Activated CD8-positive, alpha-beta memory T cell treated with anti-CD3 and anti-CD28 coated beads, Interleukin-2, amount 50 U/mL, for 1 hour (primary cell): Measurements from ENCODE around the gene NAGA.
"Not testable (repeated sequence)": the region's sequence is repeated elsewhere in the genome, so short reads cannot be mapped to it uniquely, and the experiment has no call there.

Source experiments
- DNase-seq: peaks from one replicate; pipeline ENCODE4 v3.0.0-alpha.2; 2020; ENCODE audit errors: extremely low read depth

Gene NAGA

GRCh38 chr22:42070517-42071422 lies at the start of gene NAGA:
Gene NAGA (minus strand): TSS chr22:42070812. CDS start chr22:42070297, 515 bp downstream.
- DNase-seq: peak; percentile 58

GRCh38 chr22:42116848-42117424 lies 46.3 kb upstream of the NAGA start:
- no peak for DNase-seq

DNA sequence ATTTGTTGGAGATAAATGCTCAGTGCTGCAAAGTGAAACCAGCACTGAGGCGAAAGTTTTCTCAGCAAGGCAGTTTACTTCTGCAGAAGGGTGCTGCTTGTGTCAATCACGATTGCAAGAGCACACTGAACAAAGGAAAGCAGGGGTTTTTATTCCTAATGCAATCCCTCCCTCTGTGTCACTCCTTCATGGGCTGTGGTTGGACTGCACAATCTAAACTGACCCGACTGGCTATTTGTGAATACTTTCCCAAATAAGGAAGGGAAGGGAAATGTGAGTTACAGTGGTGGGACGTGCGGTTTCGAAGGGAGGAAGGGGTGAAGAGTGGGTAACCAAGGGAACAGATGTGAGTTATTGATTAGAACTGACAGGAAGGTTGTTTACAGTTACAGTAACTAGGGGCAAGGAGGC lies 44.8 kb upstream of the NAGA start:
- not testable (repeated sequence) for DNase-seq

- DNase-seq: no peak
These were observed 44.1 kb upstream of the NAGA start for GRCh38 chr22:42114721-42115120.

- DNase-seq: not testable (repeated sequence)
These were observed 42.2 kb upstream of the NAGA start for GRCh38 chr22:42112793-42113192.

DNA sequence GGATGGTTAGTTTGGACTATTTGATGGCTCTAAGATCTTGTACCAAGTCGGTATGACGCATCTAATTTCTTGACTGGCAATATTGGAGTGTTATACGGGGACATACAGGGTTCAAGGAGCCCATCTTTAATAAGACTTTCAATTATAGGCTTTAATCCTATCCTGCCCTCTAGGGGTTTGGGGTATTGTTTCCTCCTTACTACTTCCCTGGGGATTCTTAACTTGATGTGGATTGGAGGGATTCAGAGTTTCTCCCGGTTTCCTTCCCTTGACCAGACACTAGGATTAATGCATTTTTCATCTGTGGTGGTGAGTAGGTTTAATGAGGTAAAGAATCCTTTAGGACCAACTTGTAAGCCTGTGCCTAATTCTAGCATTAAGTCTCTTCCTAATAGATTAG lies 41.2 kb upstream of the NAGA start:
- DNase-seq: no peak

GRCh38 chr22:42108848-42109247 lies 38.2 kb upstream of the NAGA start:
- no peak for DNase-seq

DNA sequence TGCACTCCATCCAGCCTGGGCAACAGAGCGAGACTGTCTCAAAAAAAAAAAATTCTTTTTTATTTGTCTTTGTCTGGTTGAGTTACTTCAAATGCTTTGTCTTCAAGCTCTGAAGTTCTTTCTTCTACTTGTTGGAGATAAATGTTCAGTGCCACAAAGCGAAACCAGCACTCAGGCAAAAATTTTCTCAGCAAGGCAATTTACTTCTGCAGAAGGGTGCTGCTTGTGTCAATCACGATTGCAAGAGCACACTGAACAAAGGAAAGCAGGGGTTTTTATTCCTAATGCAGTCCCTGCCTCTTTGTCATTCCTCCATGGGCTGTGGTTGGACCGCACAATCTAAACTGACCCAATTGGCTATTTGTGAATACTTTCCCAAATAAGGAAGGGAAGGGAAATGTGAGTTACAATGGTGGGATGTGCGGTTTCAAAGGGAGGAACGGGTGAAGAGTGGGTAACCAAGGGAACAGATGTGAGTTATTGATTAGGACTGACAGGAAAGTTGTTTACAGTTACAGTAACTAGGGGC lies 33.8 kb upstream of the NAGA start:
- DNase-seq: not testable (repeated sequence)

- DNase-seq: no peak
These were observed 30.6 kb upstream of the NAGA start for GRCh38 chr22:42101199-42101598.

- DNase-seq: no peak
These were observed 20.8 kb upstream of the NAGA start for GRCh38 chr22:42091455-42091782.

- DNase-seq: peak; percentile 98
These were observed 20.2 kb upstream of the NAGA start, which contains the start of gene NDUFA6 for GRCh38 chr22:42090596-42091454. Gene NDUFA6 (minus strand): TSS chr22:42090772. CDS start chr22:42090744, 28 bp downstream.

DNA sequence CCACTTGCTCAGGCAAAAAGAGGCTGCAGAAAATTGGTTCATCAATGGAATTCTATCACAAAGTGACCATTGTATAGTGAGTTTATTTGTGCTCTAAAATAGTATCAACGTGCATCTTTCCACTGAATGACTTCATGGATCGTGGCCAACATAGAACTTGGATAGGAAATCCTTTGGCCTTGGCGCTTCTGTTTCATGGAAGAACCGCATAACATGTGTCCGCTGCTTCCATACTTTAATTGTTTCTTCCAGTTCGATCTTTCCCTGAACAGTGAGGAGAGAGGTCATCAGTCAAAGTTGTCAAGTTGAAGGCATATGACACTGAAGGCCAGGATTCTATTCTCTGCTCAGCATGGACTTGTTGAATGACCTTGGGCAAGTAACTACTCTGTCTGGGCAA lies 15.4 kb upstream of the NAGA start:
- no peak for DNase-seq

DNA sequence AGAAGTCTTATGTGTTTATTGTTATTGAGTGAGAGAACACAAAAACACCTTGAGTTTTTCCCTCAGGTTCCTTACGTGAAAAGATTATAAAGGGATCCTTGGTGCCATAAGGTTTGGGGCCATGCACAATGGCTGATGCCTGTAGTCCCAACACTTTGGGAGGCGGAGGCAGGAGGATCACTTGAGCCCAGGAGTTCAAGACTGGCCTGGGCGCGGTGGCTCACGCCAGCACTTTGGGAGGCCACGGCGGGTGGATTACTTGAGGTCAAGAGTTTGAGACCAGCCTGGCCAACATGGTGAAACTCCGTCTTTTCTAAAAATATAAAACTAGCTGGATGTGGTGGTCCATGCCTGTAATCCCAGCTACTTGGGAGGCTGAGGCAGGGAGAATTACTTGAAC lies 14.3 kb upstream of the NAGA start:
- DNase-seq: no peak

DNA sequence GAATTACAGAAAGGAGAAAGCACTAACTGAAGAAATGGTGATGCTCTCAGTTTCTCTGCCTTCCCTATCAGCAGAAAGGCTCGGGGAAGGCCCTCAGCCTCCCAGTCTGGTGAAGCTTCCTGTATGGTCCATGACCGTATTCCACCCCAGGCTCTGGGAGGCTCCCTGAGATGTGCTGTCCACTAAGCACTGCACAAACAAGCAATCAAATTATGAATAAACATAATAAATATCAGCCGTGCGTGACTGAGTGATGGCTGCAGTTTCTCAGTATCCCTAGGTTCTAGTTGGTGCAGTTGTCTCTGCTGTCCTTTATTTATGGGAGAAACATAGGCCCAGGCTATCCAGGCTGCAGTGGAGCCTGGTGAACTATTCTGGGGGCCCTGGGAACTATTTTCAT lies 12.5 kb upstream of the NAGA start:
- DNase-seq: no peak

DNA sequence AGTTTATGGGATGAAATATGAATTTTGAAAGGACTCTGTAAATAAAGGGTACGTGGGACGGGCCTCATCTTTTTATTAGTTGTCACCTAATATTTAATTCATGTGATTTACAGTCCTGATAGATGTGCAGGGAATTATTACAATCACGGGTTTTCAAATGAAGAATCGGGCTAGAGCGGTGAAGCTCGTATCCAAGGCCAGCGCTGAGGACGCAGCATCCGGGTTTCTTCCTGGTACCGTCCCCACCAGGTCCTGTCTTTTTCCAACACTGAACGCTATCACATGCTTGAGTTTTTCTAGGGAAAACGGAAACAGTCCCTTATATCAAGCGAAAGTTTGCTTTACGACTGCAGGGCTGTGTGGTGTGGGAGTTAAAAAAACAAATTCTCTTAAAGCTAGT lies 9.7 kb upstream of the NAGA start:
- DNase-seq: no peak

GRCh38 chr22:42079319-42080251 lies 9.0 kb upstream of the NAGA start, which contains the start of gene SMDT1:
Gene SMDT1 (plus strand): TSS chr22:42079700. CDS start chr22:42079769, 69 bp downstream.
- DNase-seq: peak; percentile 99

GRCh38 chr22:42078469-42079318 lies 8.1 kb upstream of the NAGA start:
- no peak for DNase-seq

- no peak for DNase-seq
These were observed 7.0 kb upstream of the NAGA start for GRCh38 chr22:42077486-42078125.

- DNase-seq: no peak
These were observed 6.3 kb upstream of the NAGA start for GRCh38 chr22:42076764-42077485.
